ENCODE results near the gene SERINC3.
"Not testable (repeated sequence)": the region's sequence is repeated elsewhere in the genome, so short reads cannot be mapped to it uniquely, and the experiment has no call there.

The SERINC3 gene

GRCh38 chr20:44521484-44522481 lies at the start of gene SERINC3:
Gene SERINC3 (minus strand): TSS chr20:44522070. CDS start chr20:44521951, 119 bp downstream.
- peak; percentile 95 for DNase-seq

- no peak for DNase-seq
Measured at GRCh38 chr20:44571362-44571988, 49.6 kb upstream of the SERINC3 start.

- no peak for DNase-seq
Measured at GRCh38 chr20:44570367-44570766, 48.5 kb upstream of the SERINC3 start.

- no peak for DNase-seq
Measured at GRCh38 chr20:44566811-44567210, 44.9 kb upstream of the SERINC3 start.

- DNase-seq: peak; percentile 24
Measured at GRCh38 chr20:44566018-44566417, 44.1 kb upstream of the SERINC3 start.

GRCh38 chr20:44561876-44562275 lies 40.0 kb upstream of the SERINC3 start:
- no peak for DNase-seq

- not testable (repeated sequence) for DNase-seq
Measured at GRCh38 chr20:44560818-44561217, 38.9 kb upstream of the SERINC3 start.

GRCh38 chr20:44560229-44560628 lies 38.4 kb upstream of the SERINC3 start:
- DNase-seq: no peak

- DNase-seq: no peak
Measured at GRCh38 chr20:44559302-44559701, 37.4 kb upstream of the SERINC3 start.

GRCh38 chr20:44552950-44553908 lies 31.4 kb upstream of the SERINC3 start:
- peak; percentile 80 for DNase-seq

GRCh38 chr20:44552568-44552949 lies 30.7 kb upstream of the SERINC3 start:
- no peak for DNase-seq

- DNase-seq: no peak
Measured at GRCh38 chr20:44552050-44552449, 30.2 kb upstream of the SERINC3 start.

GRCh38 chr20:44549123-44549522 lies 27.3 kb upstream of the SERINC3 start:
- DNase-seq: no peak

GRCh38 chr20:44547419-44547818 lies 25.5 kb upstream of the SERINC3 start:
- DNase-seq: no peak

- no peak for DNase-seq
Measured at GRCh38 chr20:44544263-44544662, 22.4 kb upstream of the SERINC3 start.

GRCh38 chr20:44543358-44543757 lies 21.5 kb upstream of the SERINC3 start:
- DNase-seq: no peak

GRCh38 chr20:44542890-44543289 lies 21.0 kb upstream of the SERINC3 start:
- DNase-seq: no peak

- no peak for DNase-seq
Measured at GRCh38 chr20:44541992-44542391, 20.1 kb upstream of the SERINC3 start.

- DNase-seq: peak; percentile 83
Measured at GRCh38 chr20:44540834-44541233, 19.0 kb upstream of the SERINC3 start.

GRCh38 chr20:44537993-44538392 lies 16.1 kb upstream of the SERINC3 start:
- DNase-seq: no peak

- no peak for DNase-seq
Measured at GRCh38 chr20:44536175-44536574, 14.3 kb upstream of the SERINC3 start.

- DNase-seq: no peak
Measured at GRCh38 chr20:44533928-44534327, 12.1 kb upstream of the SERINC3 start.

- peak; percentile 72 for DNase-seq
Measured at GRCh38 chr20:44532981-44533331, 11.1 kb upstream of the SERINC3 start.
